GM04504 (cell line): ENCODE results near the gene TSPAN13.

Experiments used
- DNase-seq: peaks from one replicate; pipeline ENCODE4 v3.0.0-alpha.2; 2012; ENCODE audit warnings: low read depth

Gene TSPAN13

DNA sequence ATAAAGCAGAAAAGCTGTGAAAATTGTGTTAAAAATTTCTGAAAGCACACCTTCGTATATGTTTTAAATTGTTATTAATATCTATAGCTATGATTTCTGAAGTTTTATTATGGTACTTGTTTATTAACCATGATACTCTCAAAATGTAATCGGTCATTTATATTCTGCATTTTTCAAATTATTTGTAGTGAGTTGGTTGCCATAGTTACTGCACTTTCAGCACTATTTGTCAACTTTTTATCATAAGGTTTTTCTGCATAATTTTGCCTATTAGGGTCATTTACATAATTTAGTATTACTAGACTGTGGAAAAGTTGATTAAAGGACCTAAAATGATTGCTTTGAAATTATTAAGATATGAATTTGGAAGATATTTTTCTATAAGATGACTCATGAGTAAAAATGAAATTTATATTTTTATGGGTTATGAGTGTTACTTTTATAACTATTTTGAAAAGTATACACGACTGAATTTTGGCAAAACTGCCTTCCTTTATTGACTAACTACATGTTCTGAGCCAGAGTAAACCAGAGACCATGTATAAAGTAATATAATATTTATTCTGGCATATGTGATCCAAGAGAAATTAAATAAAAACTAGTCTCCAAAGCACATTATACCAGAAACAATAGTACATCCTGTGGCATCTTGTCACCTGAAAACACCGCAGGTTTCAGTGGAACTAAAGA lies 59.1 kb downstream of the TSPAN13 start:
- DNase-seq = no peak

DNA sequence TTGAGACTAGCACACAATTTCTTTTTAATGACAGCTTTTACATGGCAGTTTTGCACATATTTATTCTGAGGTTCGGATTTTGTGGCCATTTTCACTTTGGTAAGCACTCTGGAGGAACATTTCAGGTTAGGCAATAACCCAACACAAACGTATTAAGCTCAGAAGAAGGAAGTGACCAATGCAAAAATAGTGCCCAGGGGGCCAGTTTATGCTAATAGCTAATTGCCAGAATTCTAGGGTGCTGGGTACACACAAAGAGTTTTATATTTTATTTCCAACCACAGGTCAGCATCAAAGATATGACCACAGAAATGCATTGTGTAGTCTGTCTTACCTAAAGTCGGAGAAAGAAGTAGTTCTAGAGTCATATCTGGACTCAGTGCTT lies 59.7 kb downstream of the TSPAN13 start:
- DNase-seq = no peak

DNA sequence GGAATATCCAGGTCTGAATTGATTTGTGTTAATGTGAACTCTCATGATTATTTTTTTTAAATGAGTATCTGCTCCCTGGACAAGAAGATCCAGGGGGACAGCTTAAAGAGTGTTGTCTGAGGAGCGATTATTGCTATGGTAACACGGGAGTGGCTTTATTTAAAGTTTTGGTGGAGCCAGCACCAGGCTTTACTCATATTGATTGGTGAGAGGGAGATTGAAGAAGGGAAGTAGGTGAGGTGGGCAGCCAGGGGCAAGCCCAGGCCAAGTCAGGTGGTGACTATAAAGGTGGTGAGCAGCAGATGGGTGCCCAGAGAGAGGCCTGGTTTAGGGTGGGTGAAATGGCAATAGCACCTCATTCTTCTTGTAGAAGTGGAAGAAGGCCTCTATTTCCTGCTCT lies 61.4 kb downstream of the TSPAN13 start:
- DNase-seq = no peak

DNA sequence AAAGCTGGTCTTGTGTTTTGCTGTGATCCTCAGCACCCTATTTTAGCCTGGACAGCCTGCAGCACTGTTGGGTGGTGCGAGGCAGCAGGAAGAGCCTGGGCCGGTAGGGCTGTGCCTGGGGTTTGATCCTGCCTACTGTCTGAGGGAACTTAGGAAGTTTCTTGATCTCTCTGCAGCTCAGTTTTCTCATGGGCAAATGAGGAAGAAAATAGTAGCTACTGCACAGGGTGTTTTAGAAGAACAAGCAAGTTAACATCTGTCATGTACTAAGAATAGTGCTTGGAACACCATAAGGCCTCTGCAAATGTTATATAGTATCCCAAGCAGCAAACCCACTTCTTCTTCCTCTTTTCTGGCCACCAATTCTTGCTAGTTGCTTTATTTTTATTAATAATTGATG lies 63.3 kb downstream of the TSPAN13 start:
- no peak for DNase-seq

DNA sequence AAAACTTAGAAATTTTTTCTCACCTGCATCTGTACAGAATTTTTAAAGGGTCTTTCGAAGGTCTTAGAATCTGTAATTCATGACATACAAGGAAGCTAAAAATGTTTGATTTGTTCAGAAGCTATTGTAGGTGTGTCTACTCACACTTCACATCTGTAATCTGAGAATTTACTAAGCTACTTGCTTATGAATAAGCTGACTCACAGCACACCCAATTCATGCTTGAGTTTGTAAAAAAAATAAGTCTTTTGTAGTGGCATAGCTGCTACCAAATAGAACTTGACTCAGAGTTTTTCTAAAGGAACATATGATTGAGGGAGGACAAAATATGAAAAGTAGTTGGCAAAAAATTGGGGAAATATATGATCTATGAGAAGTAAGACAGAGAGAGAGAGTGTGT lies 64.0 kb downstream of the TSPAN13 start:
- no peak for DNase-seq

DNA sequence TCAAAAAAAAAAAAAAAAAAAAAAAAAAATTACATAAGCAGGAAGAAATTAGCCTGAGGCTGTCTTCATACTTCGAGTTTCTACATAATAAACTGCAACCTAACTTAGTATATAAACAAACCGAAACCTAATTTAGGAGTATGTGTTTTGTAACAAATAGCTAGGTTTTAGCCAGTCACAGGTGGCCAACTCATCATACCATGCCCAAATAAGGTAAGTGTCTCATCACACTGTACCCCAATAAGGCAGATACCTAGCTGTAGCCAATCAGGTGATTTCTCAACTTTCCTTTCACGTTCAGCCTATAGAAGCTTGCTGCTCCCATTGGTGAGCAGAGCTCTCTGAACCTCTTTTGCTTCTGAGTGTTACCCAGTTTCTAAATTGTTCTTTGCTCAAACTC lies 65.2 kb downstream of the TSPAN13 start:
- no peak for DNase-seq

DNA sequence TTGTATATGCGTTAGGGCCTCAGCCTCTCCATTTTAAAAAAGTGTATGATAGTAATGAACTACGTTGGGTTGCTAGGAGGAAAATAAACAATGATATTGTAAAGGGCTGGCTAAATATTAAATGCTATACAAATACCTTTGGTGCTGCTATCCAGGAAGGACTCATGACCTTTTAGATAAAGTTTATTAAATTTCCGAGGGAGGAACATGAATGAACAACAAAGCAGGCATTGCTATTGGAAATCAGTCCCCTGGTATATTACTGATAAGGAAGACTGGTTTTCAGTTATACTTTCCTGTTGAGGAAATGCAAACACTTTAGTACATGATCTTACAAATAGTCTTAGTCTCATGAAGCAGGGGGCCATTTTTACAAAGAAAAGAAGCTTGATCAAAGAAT lies 68.5 kb downstream of the TSPAN13 start:
- DNase-seq = no peak

DNA sequence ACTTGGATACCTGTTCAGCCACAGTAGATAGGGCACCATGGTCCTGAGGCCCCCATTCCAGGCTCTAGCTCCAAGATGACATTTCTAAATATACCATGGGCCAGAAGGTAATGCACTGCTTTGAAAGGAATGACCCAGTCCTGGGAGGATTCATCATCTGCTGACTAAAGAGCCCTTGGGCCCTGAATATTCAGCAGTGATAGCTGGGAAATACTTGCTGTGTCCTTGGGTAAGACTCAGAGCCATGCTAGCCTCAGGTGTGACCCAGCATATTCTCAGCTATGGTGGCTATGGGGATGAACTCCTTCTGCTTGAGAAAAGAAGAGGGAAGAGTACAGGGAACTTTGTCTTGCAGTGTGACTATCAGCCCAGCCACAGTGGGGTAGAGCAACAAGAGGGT lies 72.5 kb downstream of the TSPAN13 start:
- DNase-seq = no peak

DNA sequence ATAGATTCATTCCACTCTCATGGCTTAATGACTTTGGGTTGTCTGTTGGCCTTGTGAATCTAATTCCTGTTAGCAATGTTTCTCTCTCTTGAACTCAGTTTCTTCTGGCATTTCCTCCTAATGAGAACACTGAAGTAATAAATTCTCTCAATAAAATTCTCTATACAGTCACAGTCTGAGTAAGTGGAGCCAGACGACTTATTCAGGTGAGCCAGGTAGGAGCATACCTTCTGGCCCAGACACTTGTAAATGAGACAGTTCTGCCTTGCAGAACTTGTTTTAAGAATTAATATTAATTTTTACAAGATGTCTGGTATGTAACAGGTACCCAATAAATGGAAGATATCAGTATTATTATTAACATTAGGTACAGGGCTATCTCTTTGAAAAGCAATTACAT lies 79.8 kb downstream of the TSPAN13 start:
- no peak for DNase-seq
